Glutamatergic neuron (in vitro differentiated cells): ENCODE measurements around the gene CISH. TPM values are rescaled to one million over a fixed set of nuclear protein-coding genes. Genes with fewer than 3 reads are reported as not detected.
A peak's percentile ranks its signal among the peaks of the same experiment; 100 is the strongest.

Experiments
- DNase-seq: peaks from one replicate; pipeline ENCODE4 v3.0.0; 2022
- H3K27ac Mint-ChIP-seq: one replicate; pipeline ENCODE4 v1.8.0; 2020; ENCODE audit warnings: mild to moderate bottlenecking, mixed read lengths, inconsistent platforms; ENCODE audit not compliant: unreplicated experiment
- H3K27me3 Mint-ChIP-seq: one replicate; pipeline ENCODE4 v1.8.0; 2020; ENCODE audit warnings: mild to moderate bottlenecking, moderate library complexity, mixed read lengths, inconsistent platforms; ENCODE audit not compliant: unreplicated experiment
- H3K36me3 Mint-ChIP-seq: one replicate; pipeline ENCODE4 v1.8.0; 2020; ENCODE audit warnings: mild to moderate bottlenecking, mixed read lengths, inconsistent platforms; ENCODE audit not compliant: unreplicated experiment
- H3K4me1 Mint-ChIP-seq: one replicate; pipeline ENCODE4 v1.8.0; 2020; ENCODE audit warnings: mild to moderate bottlenecking, low read depth, mixed read lengths, inconsistent platforms; ENCODE audit not compliant: unreplicated experiment
- H3K4me3 Mint-ChIP-seq: one replicate; pipeline ENCODE4 v1.8.0; 2020; ENCODE audit warnings: mild to moderate bottlenecking, mixed read lengths, inconsistent platforms; ENCODE audit not compliant: unreplicated experiment
- H3K9me3 Mint-ChIP-seq: one replicate; pipeline ENCODE4 v1.8.0; 2020; ENCODE audit warnings: mild to moderate bottlenecking, moderate library complexity, mixed read lengths, inconsistent platforms; ENCODE audit not compliant: unreplicated experiment
- CTCF ChIP-seq: fragments of 200-600 bp; sonication (generic); IDR thresholded peaks from one replicate; pipeline ENCODE4 v1.5.0; 2021; ENCODE audit not compliant: partially characterized antibody, unreplicated experiment
- total RNA-seq: library from RNA; stranded (reverse); fragmentation: NEBNext Ultra II Directional; extraction: Animal tissue kit (Norgen Biotek cat#: 25700); gene quantifications from one replicate; pipeline ENCODE4 v1.2.1, GENCODE V29; 2021; ENCODE audit not compliant: unreplicated experiment

The CISH gene
- total RNA-seq, 1 donor from 2014 or later: 6.0 TPM

- no peak for TF ChIP-seq CTCF
- peaks cover 6% of the 10 kb centered on the region for H3K27me3 Mint-ChIP-seq
- peaks cover 8% of the 10 kb centered on the region for H3K4me1 Mint-ChIP-seq
- H3K9me3 Mint-ChIP-seq: peaks cover 7% of the 10 kb centered on the region
- no peak overlapping the region for H3K27ac Mint-ChIP-seq
- H3K36me3 Mint-ChIP-seq: no peaks in the 10 kb centered on the region
- DNase-seq: no peak
- no peak overlapping the region for H3K4me3 Mint-ChIP-seq
These were observed 9.2 kb upstream of the CISH start for GRCh38 chr3:50620820-50621219.

- peaks cover 7% of the 10 kb centered on the region for H3K9me3 Mint-ChIP-seq
- no peak overlapping the region for H3K4me3 Mint-ChIP-seq
- peaks cover 7% of the 10 kb centered on the region for H3K4me1 Mint-ChIP-seq
- no peak for TF ChIP-seq CTCF
- H3K36me3 Mint-ChIP-seq: no peaks in the 10 kb centered on the region
- no peak for DNase-seq
- H3K27me3 Mint-ChIP-seq: peaks cover 6% of the 10 kb centered on the region
- no peak overlapping the region for H3K27ac Mint-ChIP-seq
These were observed 8.8 kb upstream of the CISH start for GRCh38 chr3:50620420-50620819.

- no peak for TF ChIP-seq CTCF
- no peak overlapping the region for H3K27ac Mint-ChIP-seq
- H3K4me1 Mint-ChIP-seq: peaks cover 11% of the 10 kb centered on the region
- DNase-seq: no peak
- H3K4me3 Mint-ChIP-seq: peak overlapping the region; percentile 61
- H3K36me3 Mint-ChIP-seq: no peaks in the 10 kb centered on the region
- peaks cover 8% of the 10 kb centered on the region for H3K27me3 Mint-ChIP-seq
- H3K9me3 Mint-ChIP-seq: peaks cover 12% of the 10 kb centered on the region
These were observed 6.4 kb upstream of the CISH start for GRCh38 chr3:50617911-50618481.

GRCh38 chr3:50617096-50617791 is 5.7 kb upstream of the CISH start, which contains the start of gene MAPKAPK3:
TSS of gene MAPKAPK3 (plus strand) at chr3:50617151. CDS start at chr3:50617566, 415 bp downstream.
- peaks cover 12% of the 10 kb centered on the region for H3K9me3 Mint-ChIP-seq
- DNase-seq: peak; percentile 39
- H3K27me3 Mint-ChIP-seq: peaks cover 12% of the 10 kb centered on the region
- TF ChIP-seq CTCF: no peak
- peaks cover 17% of the 10 kb centered on the region for H3K4me1 Mint-ChIP-seq
- no peaks in the 10 kb centered on the region for H3K36me3 Mint-ChIP-seq
- peak within 1 kb of the TSS; percentile 65 for H3K27ac Mint-ChIP-seq
- H3K4me3 Mint-ChIP-seq: peak within 1 kb of the TSS; percentile 92

GRCh38 chr3:50616770-50617095 is 5.2 kb upstream of the CISH start:
- peak overlapping the region; percentile 92 for H3K4me3 Mint-ChIP-seq
- peaks cover 19% of the 10 kb centered on the region for H3K4me1 Mint-ChIP-seq
- peak; percentile 84 for DNase-seq
- H3K27ac Mint-ChIP-seq: no peak overlapping the region
- H3K9me3 Mint-ChIP-seq: peaks cover 12% of the 10 kb centered on the region
- no peaks in the 10 kb centered on the region for H3K36me3 Mint-ChIP-seq
- no peak for TF ChIP-seq CTCF
- peaks cover 12% of the 10 kb centered on the region for H3K27me3 Mint-ChIP-seq
